MM.1S (cell line): ENCODE measurements around the gene PLXND1.

ENCODE experiments used
- DNase-seq: peaks from one replicate; pipeline ENCODE4 v3.0.0-alpha.2; 2015
- H2AFZ ChIP-seq: fragments of 300-600 bp; sonication (generic); 2 replicates; pipeline ENCODE4 v1.6.0; 2016; ENCODE audit warnings: antibody characterized with exemption, low read length
- H3F3A ChIP-seq: fragments of 300-600 bp; sonication (generic); 2 replicates; pipeline ENCODE4 v1.6.1; 2016; ENCODE audit warnings: mild to moderate bottlenecking, antibody characterized with exemption, low read length, moderate library complexity, mixed read lengths; ENCODE audit not compliant: insufficient read depth
- H3K27ac ChIP-seq: fragments of 300-600 bp; sonication (generic); 2 replicates; pipeline ENCODE4 v1.5.1; 2016; ENCODE audit warnings: mild to moderate bottlenecking, low read length
- H3K27me3 ChIP-seq: fragments of 300-600 bp; sonication (generic); replicated peaks from 2 replicates; pipeline ENCODE4 v1.6.0; 2016; ENCODE audit warnings: low read length; ENCODE audit not compliant: insufficient read depth
- H3K36me3 ChIP-seq: fragments of 300-600 bp; sonication (generic); replicated peaks from 2 replicates; pipeline ENCODE4 v1.6.1; 2016; ENCODE audit warnings: mild to moderate bottlenecking, low read length, mixed read lengths; ENCODE audit not compliant: insufficient read depth
- H3K4me1 ChIP-seq: fragments of 300-600 bp; sonication (generic); 2 replicates; pipeline ENCODE4 v1.6.1; 2016; ENCODE audit warnings: low read length, mixed read lengths
- H3K4me2 ChIP-seq: fragments of 300-600 bp; sonication (generic); 2 replicates; pipeline ENCODE4 v1.6.0; 2016; ENCODE audit warnings: low read depth, low read length
- H3K4me3 ChIP-seq: fragments of 300-600 bp; sonication (generic); 2 replicates; pipeline ENCODE4 v1.5.1; 2016; ENCODE audit warnings: low read length, mixed read lengths
- H3K79me2 ChIP-seq: fragments of 300-600 bp; sonication (generic); 2 replicates; pipeline ENCODE4 v1.6.1; 2016; ENCODE audit warnings: mixed run types, low read length, mixed read lengths
- H3K9ac ChIP-seq: fragments of 300-600 bp; sonication (generic); 2 replicates; pipeline ENCODE4 v1.6.1; 2016; ENCODE audit warnings: low read length, mixed read lengths
- H3K9me2 ChIP-seq: fragments of 300-600 bp; sonication (generic); replicated peaks from 2 replicates; pipeline ENCODE4 v1.6.1; 2016; ENCODE audit warnings: mild to moderate bottlenecking, low read length, mixed read lengths; ENCODE audit not compliant: insufficient read depth
- H3K9me3 ChIP-seq: fragments of 300-600 bp; sonication (generic); replicated peaks from 2 replicates; pipeline ENCODE4 v1.6.1; 2016; ENCODE audit warnings: mild to moderate bottlenecking, low read length, mixed read lengths; ENCODE audit not compliant: insufficient read depth
- H4K20me1 ChIP-seq: fragments of 300-600 bp; sonication (generic); 2 replicates; pipeline ENCODE4 v1.6.1; 2016; ENCODE audit warnings: mild to moderate bottlenecking, low read length, moderate library complexity, mixed read lengths; ENCODE audit not compliant: insufficient read depth
- EZH2 ChIP-seq: fragments of 300-600 bp; sonication (generic); optimal IDR thresholded peaks from 2 replicates; pipeline ENCODE3; 2017; ENCODE audit warnings: low read depth, mild to moderate bottlenecking, antibody characterized with exemption, low read length, mixed read lengths
- EZH2phosphoT487 ChIP-seq: fragments of 300-600 bp; sonication (generic); IDR thresholded peaks from 2 replicates; pipeline ENCODE4 v1.6.1; 2018; ENCODE audit warnings: antibody characterized with exemption, low read length
- TF ChIP-seq, protein P1 (sequence below): fragments of 300-600 bp; sonication (generic); IDR thresholded peaks from 2 replicates; pipeline ENCODE4 v1.5.1; 2016; ENCODE audit warnings: antibody characterized with exemption, low read length, mixed read lengths

PLXND1 gene

DNA sequence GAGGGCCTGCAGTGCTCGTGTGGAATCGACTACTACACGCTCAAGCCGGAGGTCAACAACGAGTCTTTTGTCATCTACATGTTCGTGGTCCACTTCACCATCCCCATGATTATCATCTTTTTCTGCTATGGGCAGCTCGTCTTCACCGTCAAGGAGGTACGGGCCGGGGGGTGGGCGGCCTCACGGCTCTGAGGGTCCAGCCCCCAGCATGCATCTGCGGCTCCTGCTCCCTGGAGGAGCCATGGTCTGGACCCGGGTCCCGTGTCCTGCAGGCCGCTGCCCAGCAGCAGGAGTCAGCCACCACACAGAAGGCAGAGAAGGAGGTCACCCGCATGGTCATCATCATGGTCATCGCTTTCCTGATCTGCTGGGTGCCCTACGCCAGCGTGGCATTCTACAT, 74.2 kb downstream of the PLXND1 start:
- Histone ChIP-seq H3K79me2 (no peaks in the 10 kb centered on the region), H3K9ac (no peak overlapping the region)

DNA sequence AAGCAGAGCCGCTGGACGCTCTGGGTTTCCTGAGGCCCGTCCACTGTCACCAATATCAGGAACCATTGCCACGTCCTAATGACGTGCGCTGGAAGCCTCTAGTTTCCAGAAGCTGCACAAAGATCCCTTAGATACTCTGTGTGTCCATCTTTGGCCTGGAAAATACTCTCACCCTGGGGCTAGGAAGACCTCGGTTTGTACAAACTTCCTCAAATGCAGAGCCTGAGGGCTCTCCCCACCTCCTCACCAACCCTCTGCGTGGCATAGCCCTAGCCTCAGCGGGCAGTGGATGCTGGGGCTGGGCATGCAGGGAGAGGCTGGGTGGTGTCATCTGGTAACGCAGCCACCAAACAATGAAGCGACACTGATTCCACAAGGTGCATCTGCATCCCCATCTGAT, 74.8 kb downstream of the PLXND1 start:
- Histone ChIP-seq H2AFZ (no peak overlapping the region), H3K4me1 (peaks cover 6% of the 10 kb centered on the region; the same call in 1 of the 2 replicates), H3K4me3 (no peak overlapping the region), H4K20me1 (no peaks in the 10 kb centered on the region), H3K27ac (no peak overlapping the region), H3K9ac (no peak overlapping the region), H3K9me2 (no peaks in the 10 kb centered on the region), H3K4me2 (no peak overlapping the region), H3K36me3 (no peaks in the 10 kb centered on the region), H3K9me3 (no peaks in the 10 kb centered on the region), H3K79me2 (no peaks in the 10 kb centered on the region), H3F3A (no peaks in the 10 kb centered on the region), H3K27me3 (no peaks in the 10 kb centered on the region)
- TF ChIP-seq, protein P1, sequence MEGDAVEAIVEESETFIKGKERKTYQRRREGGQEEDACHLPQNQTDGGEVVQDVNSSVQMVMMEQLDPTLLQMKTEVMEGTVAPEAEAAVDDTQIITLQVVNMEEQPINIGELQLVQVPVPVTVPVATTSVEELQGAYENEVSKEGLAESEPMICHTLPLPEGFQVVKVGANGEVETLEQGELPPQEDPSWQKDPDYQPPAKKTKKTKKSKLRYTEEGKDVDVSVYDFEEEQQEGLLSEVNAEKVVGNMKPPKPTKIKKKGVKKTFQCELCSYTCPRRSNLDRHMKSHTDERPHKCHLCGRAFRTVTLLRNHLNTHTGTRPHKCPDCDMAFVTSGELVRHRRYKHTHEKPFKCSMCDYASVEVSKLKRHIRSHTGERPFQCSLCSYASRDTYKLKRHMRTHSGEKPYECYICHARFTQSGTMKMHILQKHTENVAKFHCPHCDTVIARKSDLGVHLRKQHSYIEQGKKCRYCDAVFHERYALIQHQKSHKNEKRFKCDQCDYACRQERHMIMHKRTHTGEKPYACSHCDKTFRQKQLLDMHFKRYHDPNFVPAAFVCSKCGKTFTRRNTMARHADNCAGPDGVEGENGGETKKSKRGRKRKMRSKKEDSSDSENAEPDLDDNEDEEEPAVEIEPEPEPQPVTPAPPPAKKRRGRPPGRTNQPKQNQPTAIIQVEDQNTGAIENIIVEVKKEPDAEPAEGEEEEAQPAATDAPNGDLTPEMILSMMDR: no peak
- no peak for TF ChIP-seq EZH2
- TF ChIP-seq EZH2phosphoT487: no peak
- DNase-seq: no peak

More for the DNA sequence above, 74.2 kb downstream of the PLXND1 start:
- H3K9me3 ChIP-seq: no peaks in the 10 kb centered on the region
- no peak for DNase-seq
- peaks cover 6% of the 10 kb centered on the region; the same call in 1 of the 2 replicates for H3K4me1 ChIP-seq
- H4K20me1 ChIP-seq: no peaks in the 10 kb centered on the region
- no peaks in the 10 kb centered on the region for H3K36me3 ChIP-seq
- TF ChIP-seq EZH2 (no peak), EZH2phosphoT487 (no peak)
- TF ChIP-seq, protein P1: no peak
- no peaks in the 10 kb centered on the region for H3K27me3 ChIP-seq
- H3K27ac ChIP-seq: no peak overlapping the region
- no peaks in the 10 kb centered on the region for H3F3A ChIP-seq
- no peak overlapping the region for H2AFZ ChIP-seq
- H3K4me3 ChIP-seq: no peak overlapping the region
- H3K4me2 ChIP-seq: no peak overlapping the region
- no peaks in the 10 kb centered on the region for H3K9me2 ChIP-seq

DNA sequence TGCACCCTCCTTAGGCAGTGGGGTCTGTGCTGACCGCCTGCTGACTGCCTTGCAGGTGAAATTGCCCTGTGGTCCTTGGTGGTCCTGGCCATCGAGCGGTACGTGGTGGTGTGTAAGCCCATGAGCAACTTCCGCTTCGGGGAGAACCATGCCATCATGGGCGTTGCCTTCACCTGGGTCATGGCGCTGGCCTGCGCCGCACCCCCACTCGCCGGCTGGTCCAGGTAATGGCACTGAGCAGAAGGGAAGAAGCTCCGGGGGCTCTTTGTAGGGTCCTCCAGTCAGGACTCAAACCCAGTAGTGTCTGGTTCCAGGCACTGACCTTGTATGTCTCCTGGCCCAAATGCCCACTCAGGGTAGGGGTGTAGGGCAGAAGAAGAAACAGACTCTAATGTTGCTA, 75.7 kb downstream of the PLXND1 start:
- Histone ChIP-seq H3K27ac (no peak overlapping the region), H3K4me2 (no peak overlapping the region), H3K79me2 (no peaks in the 10 kb centered on the region), H4K20me1 (no peaks in the 10 kb centered on the region), H3K27me3 (no peaks in the 10 kb centered on the region), H3K36me3 (no peaks in the 10 kb centered on the region), H3K9me2 (no peaks in the 10 kb centered on the region), H2AFZ (no peak overlapping the region), H3F3A (no peaks in the 10 kb centered on the region), H3K9me3 (no peaks in the 10 kb centered on the region), H3K9ac (no peak overlapping the region), H3K4me3 (no peak overlapping the region), H3K4me1 (no peaks in the 10 kb centered on the region)
- TF ChIP-seq EZH2phosphoT487: no peak
- TF ChIP-seq EZH2: no peak
- TF ChIP-seq, protein P1: no peak
- DNase-seq: no peak
